DOHH2 (cell line): ENCODE results near the gene TDO2.

Experiments
- H3F3A ChIP-seq: fragments of 200-600 bp; sonication (generic), shearing (Covaris generic); 2 replicates; pipeline ENCODE4 v1.6.0; 2016; ENCODE audit warnings: antibody characterized with exemption, mild to moderate bottlenecking; ENCODE audit not compliant: control insufficient read depth, insufficient read depth
- H3K27ac ChIP-seq: fragments of 200-600 bp; sonication (generic); 2 replicates; pipeline ENCODE4 v1.5.1; 2014; ENCODE audit warnings: low read depth, mild to moderate bottlenecking, low read length, moderate library complexity
- H3K27me3 ChIP-seq: fragments of 200-600 bp; sonication (generic); 2 replicates; pipeline ENCODE4 v1.6.1; 2014; ENCODE audit warnings: mild to moderate bottlenecking, low read length, mixed read lengths; ENCODE audit not compliant: control insufficient read depth
- H3K36me3 ChIP-seq: fragments of 200-600 bp; sonication (generic); 2 replicates; pipeline ENCODE4 v1.6.1; 2014; ENCODE audit warnings: mild to moderate bottlenecking, low read length, moderate library complexity, mixed read lengths; ENCODE audit not compliant: control insufficient read depth
- H3K4me1 ChIP-seq: fragments of 200-600 bp; sonication (generic); 2 replicates; pipeline ENCODE4 v1.6.1; 2014; ENCODE audit warnings: mild to moderate bottlenecking, low read length, mixed read lengths; ENCODE audit not compliant: control insufficient read depth
- H3K4me2 ChIP-seq: fragments of 200-600 bp; sonication (generic); 2 replicates; pipeline ENCODE4 v1.6.0; 2014; ENCODE audit warnings: mild to moderate bottlenecking, low read length, moderate library complexity
- H3K4me3 ChIP-seq: fragments of 200-600 bp; sonication (generic); 2 replicates; pipeline ENCODE4 v1.5.1; 2014; ENCODE audit warnings: mild to moderate bottlenecking, low read length, mixed read lengths
- H3K79me2 ChIP-seq: fragments of 200-600 bp; sonication (generic); 2 replicates; pipeline ENCODE4 v1.6.1; 2014; ENCODE audit warnings: mild to moderate bottlenecking, low read length, mixed read lengths; ENCODE audit not compliant: control insufficient read depth
- H3K9me2 ChIP-seq: fragments of 200-600 bp; sonication (generic); replicated peaks from 2 replicates; pipeline ENCODE4 v1.6.1; 2014; ENCODE audit warnings: mild to moderate bottlenecking, low read length, mixed read lengths; ENCODE audit not compliant: control insufficient read depth
- H3K9me3 ChIP-seq: fragments of 200-600 bp; sonication (generic); 2 replicates; pipeline ENCODE4 v1.6.1; 2014; ENCODE audit warnings: antibody characterized with exemption, low read length, mixed read lengths; ENCODE audit not compliant: control insufficient read depth, insufficient read depth
- H4K20me1 ChIP-seq: fragments of 200-600 bp; sonication (generic); 2 replicates; pipeline ENCODE4 v1.6.0; 2014; ENCODE audit warnings: low read depth, mild to moderate bottlenecking, antibody characterized with exemption, low read length, moderate library complexity; ENCODE audit not compliant: control insufficient read depth, insufficient read depth
- EZH2phosphoT487 ChIP-seq: fragments of 200-600 bp; sonication (generic); IDR thresholded peaks from 2 replicates; pipeline ENCODE4 v1.6.1; 2017; ENCODE audit warnings: borderline replicate concordance, mild to moderate bottlenecking, antibody characterized with exemption, low read length, moderate library complexity, mixed read lengths
- TF ChIP-seq, protein P1 (sequence below): fragments of 200-600 bp; sonication (generic); IDR thresholded peaks from one replicate; pipeline ENCODE4 v1.5.1; 2014; ENCODE audit warnings: antibody characterized with exemption, mild to moderate bottlenecking, low read depth, low read length; ENCODE audit not compliant: poor library complexity, severe bottlenecking

The TDO2 gene

DNA sequence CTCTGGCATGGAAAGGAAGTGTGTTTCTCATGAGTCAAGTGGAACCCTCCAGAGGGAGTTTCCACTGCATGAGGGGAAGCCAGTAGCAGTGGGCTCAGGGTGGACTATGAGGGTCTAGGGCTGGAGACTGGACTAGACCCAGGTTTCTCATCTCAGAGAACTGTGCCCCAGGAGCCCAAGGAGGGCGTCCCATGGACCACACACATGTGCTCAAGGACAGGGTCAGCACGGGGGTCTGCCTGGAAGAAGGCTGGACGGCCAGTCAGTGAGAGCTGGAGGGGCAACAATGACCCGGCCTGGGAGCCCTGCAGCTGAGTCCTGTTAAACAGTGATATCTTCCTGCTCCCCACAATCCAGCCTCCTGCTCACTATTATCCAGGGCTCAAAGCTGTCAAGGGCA is 55.9 kb downstream of the TDO2 start:
- Histone ChIP-seq H3K27me3 (no peaks in the 10 kb centered on the region), H3K79me2 (no peaks in the 10 kb centered on the region), H3K4me1 (no peaks in the 10 kb centered on the region), H3K9me2 (no peaks in the 10 kb centered on the region), H3K27ac (no peak overlapping the region), H3K9me3 (no peaks in the 10 kb centered on the region), H3K36me3 (no peaks in the 10 kb centered on the region), H3K4me2 (no peak overlapping the region), H4K20me1 (no peaks in the 10 kb centered on the region), H3F3A (no peaks in the 10 kb centered on the region), H3K4me3 (no peak overlapping the region)
- no peak for TF ChIP-seq EZH2phosphoT487
- TF ChIP-seq, protein P1, sequence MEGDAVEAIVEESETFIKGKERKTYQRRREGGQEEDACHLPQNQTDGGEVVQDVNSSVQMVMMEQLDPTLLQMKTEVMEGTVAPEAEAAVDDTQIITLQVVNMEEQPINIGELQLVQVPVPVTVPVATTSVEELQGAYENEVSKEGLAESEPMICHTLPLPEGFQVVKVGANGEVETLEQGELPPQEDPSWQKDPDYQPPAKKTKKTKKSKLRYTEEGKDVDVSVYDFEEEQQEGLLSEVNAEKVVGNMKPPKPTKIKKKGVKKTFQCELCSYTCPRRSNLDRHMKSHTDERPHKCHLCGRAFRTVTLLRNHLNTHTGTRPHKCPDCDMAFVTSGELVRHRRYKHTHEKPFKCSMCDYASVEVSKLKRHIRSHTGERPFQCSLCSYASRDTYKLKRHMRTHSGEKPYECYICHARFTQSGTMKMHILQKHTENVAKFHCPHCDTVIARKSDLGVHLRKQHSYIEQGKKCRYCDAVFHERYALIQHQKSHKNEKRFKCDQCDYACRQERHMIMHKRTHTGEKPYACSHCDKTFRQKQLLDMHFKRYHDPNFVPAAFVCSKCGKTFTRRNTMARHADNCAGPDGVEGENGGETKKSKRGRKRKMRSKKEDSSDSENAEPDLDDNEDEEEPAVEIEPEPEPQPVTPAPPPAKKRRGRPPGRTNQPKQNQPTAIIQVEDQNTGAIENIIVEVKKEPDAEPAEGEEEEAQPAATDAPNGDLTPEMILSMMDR, result no peak

DNA sequence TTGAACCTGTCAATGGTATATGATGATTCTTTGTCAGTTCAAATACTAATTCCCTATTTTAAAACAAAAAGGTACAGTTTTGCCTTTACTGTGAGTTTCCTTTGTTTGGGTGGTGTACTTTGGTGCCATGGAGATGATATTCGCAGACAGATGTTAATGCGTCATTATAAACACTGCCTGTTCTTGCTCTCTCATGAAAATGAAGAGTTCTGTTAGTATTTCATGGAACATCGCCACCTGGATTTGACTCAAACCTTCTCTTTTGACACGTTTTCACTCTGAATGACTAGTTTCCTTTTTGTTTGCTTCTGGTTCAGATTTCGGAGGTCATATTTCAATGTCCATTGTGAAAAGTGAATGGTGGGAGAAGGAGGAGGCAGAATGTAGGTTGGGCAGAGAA is 57.0 kb downstream of the TDO2 start:
- H3K9me3 ChIP-seq, result no peaks in the 10 kb centered on the region
- no peak overlapping the region for H3K4me3 ChIP-seq
- TF ChIP-seq, protein P1, result no peak
- TF ChIP-seq EZH2phosphoT487, result no peak
- H3K4me2 ChIP-seq, result no peak overlapping the region
- no peaks in the 10 kb centered on the region for H3K4me1 ChIP-seq
- H3K79me2 ChIP-seq, result no peaks in the 10 kb centered on the region
- no peak overlapping the region for H3K27ac ChIP-seq
- H3K27me3 ChIP-seq, result no peaks in the 10 kb centered on the region
- H4K20me1 ChIP-seq, result no peaks in the 10 kb centered on the region
- no peaks in the 10 kb centered on the region for H3F3A ChIP-seq
- H3K9me2 ChIP-seq, result no peaks in the 10 kb centered on the region
- no peaks in the 10 kb centered on the region for H3K36me3 ChIP-seq

DNA sequence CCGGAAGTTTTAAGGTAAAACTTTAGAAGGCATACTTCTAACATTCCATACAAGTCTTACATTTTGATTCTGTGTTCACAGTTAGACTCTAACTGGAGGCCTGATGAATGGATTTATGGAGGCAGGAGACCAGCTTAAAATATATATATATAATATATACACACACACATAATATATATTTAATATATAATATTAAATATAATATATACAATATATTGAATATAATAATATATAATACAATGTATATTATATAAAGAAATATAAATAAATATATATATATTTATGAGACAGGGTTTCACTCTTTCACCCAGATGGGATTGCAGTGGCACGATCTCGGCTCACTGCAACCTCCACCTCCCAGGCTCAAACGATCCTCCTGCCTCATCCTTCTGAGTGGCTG is 58.1 kb downstream of the TDO2 start:
- Histone ChIP-seq H3K27me3 (no peaks in the 10 kb centered on the region), H3K4me2 (no peak overlapping the region), H3F3A (no peaks in the 10 kb centered on the region), H3K9me3 (no peaks in the 10 kb centered on the region), H3K9me2 (no peaks in the 10 kb centered on the region), H3K79me2 (no peaks in the 10 kb centered on the region), H3K4me1 (no peaks in the 10 kb centered on the region), H3K4me3 (no peak overlapping the region), H3K36me3 (no peaks in the 10 kb centered on the region), H4K20me1 (no peaks in the 10 kb centered on the region), H3K27ac (no peak overlapping the region)
- TF ChIP-seq, protein P1, result no peak
- no peak for TF ChIP-seq EZH2phosphoT487

DNA sequence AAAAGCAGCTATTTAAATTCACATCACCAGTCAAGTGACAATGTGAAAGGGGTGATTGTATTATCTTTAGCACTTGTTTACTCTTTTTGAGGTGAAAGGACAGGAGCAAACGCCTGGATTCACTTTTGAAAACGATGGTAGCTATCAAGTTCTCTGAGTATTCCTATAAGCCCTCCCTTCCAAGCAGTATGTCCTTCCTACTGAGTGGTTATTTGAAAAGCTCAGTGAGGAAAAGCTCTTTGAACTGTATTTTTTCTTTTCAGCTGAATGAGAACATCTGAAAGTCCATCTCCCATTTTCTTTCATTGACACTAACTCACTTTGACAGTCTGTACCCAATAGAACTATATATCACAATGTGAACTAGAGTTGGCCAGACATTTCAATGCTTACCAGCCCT is 59.3 kb downstream of the TDO2 start:
- TF ChIP-seq EZH2phosphoT487, result no peak
- TF ChIP-seq, protein P1, result no peak
- H3K27me3 ChIP-seq, result no peaks in the 10 kb centered on the region
- H3K4me3 ChIP-seq, result no peak overlapping the region
- no peaks in the 10 kb centered on the region for H3K9me3 ChIP-seq
- no peaks in the 10 kb centered on the region for H3K36me3 ChIP-seq
- no peaks in the 10 kb centered on the region for H3K79me2 ChIP-seq
- no peaks in the 10 kb centered on the region for H3K4me1 ChIP-seq
- H3K4me2 ChIP-seq, result no peak overlapping the region
- H3K9me2 ChIP-seq, result no peaks in the 10 kb centered on the region
- no peak overlapping the region for H3K27ac ChIP-seq
- H3F3A ChIP-seq, result no peaks in the 10 kb centered on the region
- no peaks in the 10 kb centered on the region for H4K20me1 ChIP-seq
